NCI-H2171 treated with DMSO at 0.1 percent for 48 hours (cell line): ENCODE data around the gene TFAP2E.
A peak's percentile ranks its signal among the peaks of the same experiment; 100 is the strongest.

Experiments used
- DNase-seq: peaks from one replicate; lab custom pipeline; 2025; lab: John Stamatoyannopoulos, UW

TFAP2E gene

DNA sequence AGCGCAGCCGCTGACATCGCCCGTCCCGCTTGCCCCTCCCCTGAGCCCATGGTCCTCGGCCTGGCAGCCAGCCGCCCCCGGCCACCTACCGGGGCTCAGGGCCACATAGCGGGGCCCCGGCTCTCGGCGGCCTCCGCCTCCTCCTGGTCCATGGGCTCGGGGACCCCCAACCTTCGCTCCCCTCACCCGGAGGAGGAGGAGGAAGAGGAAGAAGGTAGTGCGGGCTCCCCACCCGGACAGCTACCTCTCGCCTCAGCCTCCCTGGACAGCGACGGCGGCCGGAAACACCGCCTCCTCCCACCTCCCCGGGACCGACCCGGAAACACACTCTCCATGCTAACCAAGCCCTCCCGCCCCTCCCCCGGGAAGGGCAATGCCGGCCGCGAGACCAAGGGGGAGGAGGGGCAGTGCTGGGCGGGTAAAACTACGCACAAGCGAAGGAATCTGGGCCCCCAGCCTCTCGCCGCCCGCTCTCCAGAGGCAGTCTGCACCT is 15.9 kb upstream of the TFAP2E start, which contains the start of gene KIAA0319L:
KIAA0319L (minus strand) TSS at position 286 of the 493 bp plus-strand sequence. CDS start 2,912 bp downstream, outside the sequence.
- DNase-seq: no peak

DNA sequence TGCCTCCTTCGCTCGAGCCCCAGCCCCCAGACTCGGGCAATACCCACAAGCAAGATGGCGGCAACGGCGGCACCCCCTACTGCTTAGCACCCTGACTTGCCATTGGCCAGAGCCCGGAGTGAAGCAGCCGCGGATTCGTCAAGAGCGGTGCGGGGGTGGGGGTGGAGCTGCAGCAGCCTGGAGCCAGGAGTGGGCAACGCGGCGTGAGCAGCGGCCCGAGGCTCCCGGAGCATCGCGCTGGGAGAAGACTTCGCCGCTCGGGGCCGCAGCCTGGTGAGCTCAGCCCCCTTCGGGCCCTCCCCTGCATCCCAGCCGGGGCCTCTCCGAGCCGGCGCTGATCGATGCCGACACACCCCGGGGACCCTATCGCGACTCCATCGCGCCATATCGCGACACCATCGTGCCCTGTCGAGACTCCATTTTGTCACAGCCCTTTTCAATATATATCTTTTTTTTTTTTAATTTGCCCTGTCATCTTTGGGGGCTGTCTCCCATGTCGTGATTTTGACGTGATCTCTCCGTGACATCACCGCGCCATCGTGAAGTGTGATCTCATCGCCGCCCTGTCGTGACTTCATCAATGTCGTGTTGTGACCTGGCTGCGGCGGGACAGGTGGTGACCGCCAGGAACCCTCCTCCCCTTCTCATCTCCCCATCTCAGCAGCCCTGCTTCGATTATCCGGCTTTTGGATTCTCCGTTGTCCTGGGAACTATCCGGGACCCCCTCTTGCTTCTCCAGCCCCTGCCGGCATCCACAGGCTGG is 15.3 kb upstream of the TFAP2E start, which contains the start of gene NCDN:
NCDN (plus strand) TSS at position 189 of the 763 bp plus-strand sequence; CDS start at position 581, 392 bp downstream.
- peak; percentile 96 for DNase-seq

DNA sequence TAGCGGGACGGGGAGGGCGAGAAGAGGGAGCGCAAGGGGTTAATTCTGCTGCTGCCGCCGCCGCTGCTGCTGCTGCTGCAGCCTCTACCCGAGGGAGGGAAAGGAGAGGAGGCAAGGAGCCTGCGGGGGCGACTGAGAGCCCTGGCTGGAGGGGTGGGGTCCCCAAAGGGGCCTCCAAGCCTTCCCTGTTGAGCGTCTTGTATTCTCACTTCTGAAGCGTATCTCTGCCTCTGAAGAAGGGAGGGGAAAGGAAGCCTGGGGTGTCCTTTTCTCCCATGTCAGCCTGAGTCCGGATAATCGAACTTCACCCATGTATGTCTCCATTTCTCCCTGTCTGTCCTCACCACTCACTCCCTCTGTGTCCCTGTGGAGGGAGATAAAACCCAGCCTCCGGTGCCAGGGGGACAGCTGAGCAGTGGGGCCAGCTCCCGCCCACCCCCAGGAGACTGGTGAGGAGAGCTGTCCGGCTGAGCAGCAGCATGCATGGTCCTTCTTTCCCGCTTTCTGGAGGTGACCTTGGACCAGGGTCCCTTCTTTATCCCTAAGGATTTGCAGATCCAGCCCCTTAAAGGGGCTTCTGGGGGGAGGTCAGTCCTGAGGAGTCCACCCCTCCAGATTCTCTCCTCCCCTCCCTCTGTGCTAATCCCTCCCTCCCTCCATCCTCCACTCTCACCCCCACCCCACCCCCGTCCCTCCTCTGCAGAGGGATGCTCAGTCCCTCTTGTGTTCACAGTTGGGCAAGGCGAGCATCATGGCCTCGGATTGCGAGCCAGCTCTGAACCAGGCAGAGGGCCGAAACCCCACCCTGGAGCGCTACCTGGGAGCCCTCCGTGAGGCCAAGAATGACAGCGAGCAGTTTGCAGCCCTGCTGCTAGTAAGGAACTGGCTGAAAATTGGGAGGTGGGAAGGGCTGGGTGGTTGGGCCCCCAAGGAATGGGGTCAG is 14.5 kb upstream of the TFAP2E start:
- peak; percentile 24 for DNase-seq

DNA sequence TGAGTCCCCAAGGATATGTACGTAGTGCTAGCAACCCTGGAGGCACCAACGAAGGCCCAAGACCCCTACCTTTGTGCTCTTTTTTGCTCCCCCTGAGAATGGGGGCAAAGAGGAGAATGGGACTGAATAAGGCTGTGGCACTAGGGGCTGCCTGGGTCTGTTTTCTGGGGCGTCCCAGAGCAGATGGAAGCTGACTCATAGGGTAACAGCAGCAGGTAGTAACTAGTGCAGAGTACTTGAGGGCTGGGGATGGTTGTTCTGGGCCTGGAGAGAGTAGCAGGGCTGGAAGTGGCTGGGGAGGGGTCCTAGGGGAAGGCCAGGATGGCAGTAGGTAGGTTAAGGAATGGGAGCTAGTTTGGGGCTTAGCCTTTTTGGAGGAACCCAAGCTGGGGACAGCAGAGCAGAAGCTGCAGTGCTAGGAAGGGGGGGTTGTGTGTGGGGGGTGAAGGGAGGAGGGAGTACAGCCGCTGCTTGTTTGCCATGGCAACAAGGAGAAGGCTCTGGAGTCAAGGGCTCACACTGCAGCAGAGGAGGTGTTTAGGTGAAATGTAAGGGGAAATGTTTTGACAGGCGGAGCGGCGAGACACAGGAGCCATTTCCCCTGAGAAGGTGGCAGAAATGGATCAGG is 13.7 kb upstream of the TFAP2E start:
- no peak for DNase-seq

DNA sequence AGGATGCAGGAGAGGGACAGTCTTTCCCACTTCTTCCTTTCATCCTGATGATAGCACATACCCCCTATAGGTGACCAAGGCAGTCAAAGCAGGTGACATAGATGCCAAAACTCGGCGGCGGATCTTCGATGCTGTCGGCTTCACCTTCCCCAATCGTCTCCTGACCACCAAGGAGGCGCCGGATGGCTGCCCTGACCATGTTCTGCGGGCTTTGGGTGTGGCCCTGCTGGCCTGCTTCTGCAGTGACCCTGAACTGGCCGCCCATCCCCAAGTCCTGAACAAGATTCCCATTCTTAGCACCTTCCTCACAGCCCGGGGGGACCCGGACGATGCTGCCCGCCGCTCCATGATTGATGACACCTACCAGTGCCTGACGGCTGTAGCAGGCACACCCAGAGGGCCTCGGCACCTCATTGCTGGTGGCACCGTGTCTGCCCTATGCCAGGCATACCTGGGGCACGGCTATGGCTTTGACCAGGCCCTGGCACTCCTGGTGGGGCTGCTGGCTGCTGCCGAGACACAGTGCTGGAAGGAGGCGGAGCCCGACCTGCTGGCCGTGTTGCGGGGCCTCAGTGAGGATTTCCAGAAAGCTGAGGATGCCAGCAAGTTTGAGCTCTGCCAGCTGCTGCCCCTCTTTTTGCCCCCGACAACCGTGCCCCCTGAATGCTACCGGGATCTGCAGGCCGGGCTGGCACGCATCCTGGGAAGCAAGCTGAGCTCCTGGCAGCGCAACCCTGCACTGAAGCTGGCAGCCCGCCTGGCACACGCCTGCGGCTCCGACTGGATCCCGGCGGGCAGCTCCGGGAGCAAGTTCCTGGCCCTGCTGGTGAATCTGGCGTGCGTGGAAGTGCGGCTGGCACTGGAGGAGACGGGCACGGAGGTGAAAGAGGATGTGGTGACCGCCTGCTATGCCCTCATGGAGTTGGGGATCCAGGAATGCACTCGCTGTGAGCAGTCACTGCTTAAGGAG is 12.6 kb upstream of the TFAP2E start:
- DNase-seq: no peak

DNA sequence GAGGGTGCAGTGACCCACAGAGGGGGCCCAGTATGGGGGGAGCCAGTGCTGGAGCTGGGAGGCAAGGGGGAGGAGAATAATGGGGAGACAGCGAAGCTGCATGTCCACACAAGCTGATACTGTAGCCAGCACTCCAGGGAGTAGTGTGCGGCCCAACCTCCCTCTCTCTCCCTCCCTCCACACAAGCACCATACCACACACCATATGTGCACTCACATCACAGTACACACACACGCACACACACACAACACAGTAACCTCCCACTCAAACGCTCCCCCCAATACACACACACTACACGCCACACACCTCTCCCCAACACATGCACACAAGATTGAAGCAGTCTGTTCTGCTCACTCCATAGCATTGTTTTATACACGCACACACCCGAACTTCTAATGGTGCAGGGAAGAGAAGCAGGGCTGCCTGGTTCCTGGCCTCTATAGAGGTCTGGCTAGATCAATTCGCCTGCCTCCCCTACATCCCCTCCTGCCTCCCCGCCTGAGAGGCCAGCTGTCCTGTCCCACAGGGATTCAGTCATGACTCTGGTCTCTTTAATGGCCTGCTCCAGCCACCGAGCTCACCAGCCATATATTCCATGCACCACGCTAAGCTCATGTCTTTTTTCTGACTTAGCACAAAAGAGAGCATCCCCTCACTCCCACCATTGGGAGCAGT is 11.7 kb upstream of the TFAP2E start:
- no peak for DNase-seq

DNA sequence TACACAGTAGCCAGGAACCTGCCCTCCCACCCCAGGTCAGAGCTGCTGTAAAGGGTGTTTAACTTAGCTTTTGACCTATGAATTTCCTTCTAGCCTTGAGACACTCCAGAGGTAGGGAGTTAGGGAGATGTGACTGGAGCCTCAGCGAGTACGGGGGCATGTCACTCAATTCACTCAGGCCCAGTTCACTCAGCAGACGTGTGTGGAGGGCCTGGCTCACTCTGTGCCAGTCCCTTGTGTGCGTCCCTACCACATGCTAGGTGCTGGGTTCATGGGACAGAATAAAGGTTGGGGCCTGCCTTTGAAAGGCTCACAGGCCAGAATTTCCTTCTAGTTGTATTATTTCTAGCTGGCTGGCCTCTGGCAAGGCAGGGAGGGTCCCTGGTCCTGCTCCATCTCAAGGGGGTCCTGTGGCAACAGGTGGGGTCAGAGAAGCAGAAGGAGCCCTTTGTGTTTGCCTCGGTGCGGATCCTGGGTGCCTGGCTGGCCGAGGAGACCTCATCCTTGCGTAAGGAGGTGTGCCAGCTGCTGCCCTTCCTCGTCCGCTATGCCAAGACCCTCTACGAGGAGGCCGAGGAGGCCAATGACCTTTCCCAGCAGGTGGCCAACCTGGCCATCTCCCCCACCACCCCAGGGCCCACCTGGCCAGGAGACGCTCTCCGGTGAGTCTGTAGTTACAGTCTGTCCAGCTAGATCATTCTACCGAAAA is 11.0 kb upstream of the TFAP2E start:
- no peak for DNase-seq

DNA sequence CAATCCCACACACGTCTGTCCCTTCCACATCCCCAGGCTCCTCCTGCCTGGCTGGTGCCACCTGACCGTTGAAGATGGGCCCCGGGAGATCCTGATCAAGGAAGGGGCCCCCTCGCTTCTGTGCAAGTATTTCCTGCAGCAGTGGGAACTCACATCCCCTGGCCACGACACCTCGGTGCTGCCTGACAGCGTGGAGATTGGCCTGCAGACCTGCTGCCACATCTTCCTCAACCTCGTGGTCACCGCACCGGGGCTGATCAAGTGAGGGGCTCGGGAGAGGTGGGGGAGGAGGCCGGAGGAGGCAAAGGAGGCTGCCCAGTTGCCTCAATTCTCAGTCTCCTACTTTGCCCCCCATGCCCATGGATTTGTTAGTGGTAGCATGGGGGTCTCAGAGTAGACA is 9.9 kb upstream of the TFAP2E start:
- DNase-seq: no peak

DNA sequence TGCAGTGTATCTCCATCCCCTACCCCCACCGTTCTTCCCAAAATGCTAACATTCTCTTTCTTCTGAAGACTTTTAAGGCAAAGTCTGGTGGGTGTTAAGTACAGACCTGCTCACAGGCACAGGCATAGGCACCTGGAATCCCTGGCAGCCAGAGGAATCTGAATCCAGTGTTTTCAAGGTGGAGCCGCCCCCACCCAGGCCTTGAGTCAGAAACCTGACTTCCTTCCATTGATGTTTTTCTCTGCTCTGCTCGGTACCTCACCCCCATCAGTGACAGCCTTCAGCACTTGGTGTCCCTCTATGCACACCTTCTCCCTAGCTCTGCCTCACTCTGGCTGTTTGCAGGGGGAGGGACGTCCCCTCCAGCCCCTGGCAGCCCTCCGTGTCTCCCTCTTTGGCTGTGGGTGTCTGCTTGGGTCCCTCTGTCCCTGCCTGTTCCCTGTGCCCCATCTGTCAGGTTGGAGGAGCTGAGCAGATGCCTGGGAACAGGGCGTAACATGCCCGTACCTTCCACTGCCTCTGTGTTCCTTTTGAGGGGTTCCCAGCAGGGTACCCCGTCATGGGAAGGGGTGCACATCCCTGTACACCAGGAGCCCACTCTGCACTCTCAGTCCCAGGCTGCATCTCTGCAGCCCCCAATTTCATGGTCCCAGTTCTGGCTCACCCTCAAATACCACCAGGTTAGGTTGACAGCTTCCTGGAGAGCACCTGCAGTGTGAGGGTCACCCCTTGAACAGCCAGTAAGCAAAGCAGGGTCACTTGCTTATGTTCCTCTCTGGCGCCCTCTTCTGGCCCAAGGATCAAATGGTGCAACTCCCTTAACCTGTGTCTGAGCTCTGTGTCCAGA is 8.9 kb upstream of the TFAP2E start:
- peak; percentile 67 for DNase-seq

DNA sequence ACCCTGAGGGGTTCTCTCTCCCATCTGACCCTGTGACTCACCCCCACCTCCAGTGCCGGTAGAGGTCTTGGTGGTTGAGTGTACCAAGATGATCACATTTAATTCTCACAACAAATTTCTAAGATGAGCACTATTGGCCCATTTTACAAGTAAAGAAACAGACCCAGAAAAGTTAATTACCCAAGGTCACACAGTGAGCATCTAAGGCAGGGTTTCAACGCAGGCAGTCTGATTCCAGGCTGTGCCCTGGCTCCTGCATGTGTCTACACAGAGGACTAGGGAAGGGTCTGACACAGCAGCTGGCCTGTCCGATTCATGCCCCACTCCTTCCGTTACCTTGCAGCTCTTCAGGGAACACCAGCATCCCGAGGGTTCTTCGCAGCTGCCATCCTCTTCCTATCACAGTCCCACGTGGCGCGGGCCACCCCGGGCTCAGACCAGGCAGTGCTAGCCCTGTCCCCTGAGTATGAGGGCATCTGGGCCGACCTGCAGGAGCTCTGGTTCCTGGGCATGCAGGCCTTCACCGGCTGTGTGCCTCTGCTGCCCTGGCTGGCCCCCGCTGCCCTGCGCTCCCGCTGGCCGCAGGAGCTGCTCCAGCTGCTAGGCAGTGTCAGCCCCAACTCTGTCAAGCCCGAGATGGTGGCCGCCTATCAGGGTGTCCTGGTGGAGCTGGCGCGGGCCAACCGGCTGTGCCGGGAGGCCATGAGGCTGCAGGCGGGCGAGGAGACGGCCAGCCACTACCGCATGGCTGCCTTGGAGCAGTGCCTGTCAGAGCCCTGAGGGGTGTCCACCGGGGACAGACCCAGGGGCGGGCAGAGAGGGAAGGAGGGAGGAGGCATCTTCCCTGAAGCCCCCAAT is 8.0 kb upstream of the TFAP2E start:
- DNase-seq: no peak

DNA sequence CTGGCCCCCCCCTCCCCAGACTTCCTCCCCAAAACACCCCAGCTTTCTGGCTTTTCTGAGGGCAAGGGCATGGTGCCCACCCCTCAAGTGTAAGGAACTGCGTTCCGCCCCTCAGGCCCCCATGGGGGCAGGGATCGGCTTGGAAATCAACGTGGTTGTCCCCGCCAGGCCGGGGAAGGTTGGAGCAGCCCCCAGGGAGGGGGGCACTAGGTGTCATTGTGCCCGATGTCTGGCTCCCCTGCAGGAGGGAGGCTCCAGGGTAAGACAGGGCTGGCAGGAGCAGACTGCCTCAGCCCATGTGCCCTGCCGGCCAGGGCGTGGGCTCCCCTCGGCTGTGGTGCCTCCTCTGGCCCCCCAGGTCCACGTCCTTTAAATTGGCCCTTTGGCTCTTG is 7.4 kb upstream of the TFAP2E start:
- no peak for DNase-seq

DNA sequence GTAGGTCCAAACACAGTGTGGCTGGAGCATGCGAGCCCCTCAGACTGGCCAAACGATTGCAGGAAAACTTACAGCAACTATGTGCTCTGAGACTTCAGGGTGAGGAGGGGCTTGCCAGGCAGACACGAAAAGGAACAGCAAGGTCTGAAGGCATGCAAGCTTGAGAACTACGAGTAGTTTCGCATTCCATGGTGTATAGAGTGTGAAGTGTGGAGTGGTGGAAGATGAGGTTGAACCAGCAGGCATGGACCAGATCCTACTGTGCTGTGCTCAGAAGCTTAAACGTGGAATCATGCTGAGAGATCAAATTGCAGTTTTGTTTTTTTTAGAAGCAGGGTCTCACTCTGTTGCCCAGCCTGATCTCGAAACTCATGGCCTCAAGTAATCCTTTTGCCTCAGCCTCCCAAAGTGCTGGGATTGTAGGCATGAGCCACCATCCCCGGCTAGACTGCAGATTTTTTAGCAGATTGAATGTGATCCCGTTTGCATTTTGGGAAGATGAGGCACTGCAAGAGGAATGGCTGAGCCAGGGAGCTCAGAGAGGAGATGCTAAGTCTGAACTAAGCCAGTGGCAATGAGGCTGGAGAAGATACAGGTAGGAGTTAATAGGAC is 5.1 kb upstream of the TFAP2E start:
- DNase-seq: no peak

DNA sequence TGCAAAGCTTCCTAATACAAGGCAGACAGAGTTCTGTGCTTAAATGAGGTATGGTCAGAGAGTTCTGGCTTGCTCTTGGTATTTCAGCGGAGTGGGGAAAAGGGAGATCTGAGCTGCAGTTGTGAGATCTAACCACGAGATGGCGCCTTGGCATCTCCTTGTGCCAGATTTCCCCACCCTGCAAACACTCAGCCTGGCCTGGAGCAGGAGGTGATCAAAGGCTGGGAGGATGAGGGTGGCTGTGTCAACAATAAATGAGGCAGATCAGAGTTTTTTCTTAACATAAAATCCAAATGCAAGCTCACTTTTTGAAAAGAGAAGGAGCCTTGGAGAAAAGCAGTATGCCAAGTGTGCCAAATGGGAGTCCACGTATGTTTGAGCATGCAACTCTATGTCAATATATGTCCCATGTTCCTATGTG is 4.1 kb upstream of the TFAP2E start:
- peak; percentile 66 for DNase-seq

DNA sequence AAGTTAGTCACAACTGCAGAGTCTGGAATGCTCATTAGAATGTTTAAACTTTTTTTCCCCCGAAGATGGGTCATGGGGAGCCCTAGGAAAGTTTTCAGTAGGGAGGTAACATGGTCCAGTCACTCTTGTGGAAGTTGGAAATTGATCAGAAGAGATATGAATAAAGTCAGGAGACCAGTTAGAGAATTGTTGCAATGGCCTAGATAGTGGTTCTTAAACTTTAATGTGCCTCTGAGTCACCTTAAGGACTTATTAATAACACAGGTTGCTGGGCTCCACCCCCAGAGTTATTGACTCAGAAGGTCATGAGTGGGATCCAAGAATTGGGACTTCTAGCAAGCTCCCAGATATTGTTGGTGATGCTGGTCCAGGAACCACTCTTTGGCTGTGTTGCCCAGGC is 3.2 kb upstream of the TFAP2E start:
- DNase-seq: no peak

DNA sequence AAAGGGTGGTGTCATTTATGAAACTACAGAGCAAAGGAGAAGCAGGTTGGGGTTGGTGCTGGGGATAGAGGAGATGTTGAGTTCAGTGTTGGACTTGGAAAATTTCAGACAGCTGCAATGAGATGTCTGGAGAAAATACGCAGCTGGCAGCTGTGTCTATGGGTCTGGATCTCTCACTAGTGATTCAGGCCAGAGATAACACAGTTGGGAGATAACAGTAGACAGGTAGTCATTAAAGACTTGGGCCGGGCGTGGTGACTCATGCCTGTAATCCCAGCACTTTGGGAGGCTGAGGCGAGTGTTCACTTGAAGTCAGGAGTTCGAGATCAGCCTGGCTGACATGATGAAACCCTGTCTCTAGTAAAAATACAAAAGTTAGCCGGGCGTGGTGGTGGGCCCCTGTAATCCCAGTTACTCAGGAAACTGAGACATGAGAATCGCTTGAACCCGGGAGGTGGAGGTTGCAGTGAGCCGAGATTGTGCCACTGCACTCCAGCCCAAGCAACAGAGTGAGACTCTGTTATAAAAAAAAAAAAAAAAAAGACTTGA is 2.5 kb upstream of the TFAP2E start:
- no peak for DNase-seq

DNA sequence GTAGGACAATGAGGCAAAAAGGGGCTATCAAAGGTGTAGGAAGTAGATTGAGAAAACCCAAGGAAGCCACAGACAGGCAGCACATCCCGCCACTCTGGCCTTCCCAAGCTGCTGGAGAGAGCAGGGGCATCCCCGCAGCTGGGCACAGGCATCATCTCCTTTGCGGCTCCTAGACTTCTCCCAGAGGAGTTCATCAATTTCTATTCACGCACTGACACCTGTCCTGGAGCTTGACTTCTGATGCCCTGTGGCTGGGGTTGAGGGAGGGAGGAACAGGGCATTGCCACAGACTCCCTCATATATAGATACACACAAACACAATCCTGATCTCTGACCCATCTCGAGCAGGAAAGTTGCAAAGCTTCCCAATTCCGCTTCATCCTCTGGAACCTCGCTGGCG is 1.9 kb upstream of the TFAP2E start:
- DNase-seq: no peak

DNA sequence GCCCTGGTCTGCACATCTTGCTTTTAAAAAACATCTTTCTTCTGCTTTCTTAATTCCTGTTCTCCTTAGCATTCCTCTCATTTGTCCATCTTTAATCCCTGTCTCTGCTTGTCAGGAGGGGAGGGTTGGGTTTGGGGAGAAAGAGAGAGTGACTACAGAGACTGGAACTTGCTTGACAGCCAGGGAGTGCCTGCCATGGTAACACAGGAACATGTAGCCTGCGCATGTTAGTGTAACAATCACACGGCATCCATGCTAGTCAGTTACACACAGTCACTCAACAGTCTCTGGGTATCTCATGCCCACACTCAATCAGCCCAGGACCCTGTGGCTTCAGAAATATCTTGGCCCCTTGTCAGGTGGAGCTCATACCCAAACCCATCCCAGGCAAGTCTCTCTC is 818 bp upstream of the TFAP2E start:
- no peak for DNase-seq
